ENCODE results near the gene RNF112.

Gene RNF112

DNA sequence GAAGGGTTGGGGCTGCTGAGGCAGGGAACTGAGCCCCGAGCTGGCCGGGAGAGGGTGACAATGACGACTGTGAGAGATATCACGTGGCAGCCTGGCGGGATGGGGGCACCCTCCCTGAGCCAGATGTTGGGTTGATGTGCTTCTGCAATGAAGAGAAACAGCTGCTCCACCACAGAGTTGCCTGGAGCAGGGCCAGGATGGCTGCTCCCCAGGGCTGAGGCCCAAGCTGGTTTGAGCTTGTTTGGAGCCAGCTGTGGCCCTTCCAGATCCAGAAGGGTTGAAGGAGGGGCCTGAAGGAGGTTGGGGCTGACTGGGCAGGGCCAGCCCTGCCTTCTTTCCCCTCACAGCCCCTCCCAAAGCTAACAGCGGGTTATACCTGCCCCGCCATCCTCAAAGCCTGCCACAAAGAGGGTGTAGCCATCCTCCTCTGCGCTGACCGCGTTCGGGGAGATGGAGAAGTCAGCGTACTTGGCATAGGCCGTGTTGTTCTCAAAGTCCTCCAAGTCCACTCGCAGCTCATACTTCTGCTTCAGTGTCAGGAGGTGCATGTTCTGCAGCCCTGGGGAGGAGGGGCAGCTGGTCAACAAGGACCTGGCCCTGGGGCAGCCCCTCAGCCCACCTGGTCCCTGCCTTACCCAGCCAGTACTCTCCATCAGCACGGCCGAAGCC, 26.2 kb upstream of the RNF112 start (continued):
- TF ChIP-seq PRDM2 (tag by site-specific recombination; IDR thresholded peaks at IDR 0.05; ENCODE audit: borderline replicate concordance) (no peak), ZIC2 (tag by site-specific recombination; IDR thresholded peaks at IDR 0.05) (peak; percentile 59; the same call in 1 of the 2 replicates), PRDM4 (tag by site-specific recombination; IDR thresholded peaks at IDR 0.05) (no peak), GLI4 (tag by site-specific recombination; IDR thresholded peaks at IDR 0.05) (no peak), ZBTB44 (tag by site-specific recombination; IDR thresholded peaks at IDR 0.05) (no peak), ZFHX2 (tag by site-specific recombination; conservative IDR thresholded peaks at IDR 0.05) (no peak), ZNF121 (tag by site-specific recombination; IDR thresholded peaks at IDR 0.05) (no peak), ZBTB8A (tag by site-specific recombination; IDR thresholded peaks at IDR 0.05) (peak; percentile 45; the same call in 1 of the 2 replicates), ZNF292 (tag by site-specific recombination; IDR thresholded peaks at IDR 0.05; ENCODE audit: borderline replicate concordance, low read depth) (no peak)
- TF ChIP-seq, protein P1, sequence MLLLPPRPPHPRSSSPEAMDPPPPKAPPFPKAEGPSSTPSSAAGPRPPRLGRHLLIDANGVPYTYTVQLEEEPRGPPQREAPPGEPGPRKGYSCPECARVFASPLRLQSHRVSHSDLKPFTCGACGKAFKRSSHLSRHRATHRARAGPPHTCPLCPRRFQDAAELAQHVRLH (tag by site-specific recombination; IDR thresholded peaks at IDR 0.05) = no peak
- TF ChIP-seq, protein P2, sequence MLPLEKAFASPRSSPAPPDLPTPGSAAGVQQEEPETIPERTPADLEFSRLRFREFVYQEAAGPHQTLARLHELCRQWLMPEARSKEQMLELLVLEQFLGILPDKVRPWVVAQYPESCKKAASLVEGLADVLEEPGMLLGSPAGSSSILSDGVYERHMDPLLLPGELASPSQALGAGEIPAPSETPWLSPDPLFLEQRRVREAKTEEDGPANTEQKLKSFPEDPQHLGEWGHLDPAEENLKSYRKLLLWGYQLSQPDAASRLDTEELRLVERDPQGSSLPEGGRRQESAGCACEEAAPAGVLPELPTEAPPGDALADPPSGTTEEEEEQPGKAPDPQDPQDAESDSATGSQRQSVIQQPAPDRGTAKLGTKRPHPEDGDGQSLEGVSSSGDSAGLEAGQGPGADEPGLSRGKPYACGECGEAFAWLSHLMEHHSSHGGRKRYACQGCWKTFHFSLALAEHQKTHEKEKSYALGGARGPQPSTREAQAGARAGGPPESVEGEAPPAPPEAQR (tag by site-specific recombination; IDR thresholded peaks at IDR 0.05) = no peak

DNA sequence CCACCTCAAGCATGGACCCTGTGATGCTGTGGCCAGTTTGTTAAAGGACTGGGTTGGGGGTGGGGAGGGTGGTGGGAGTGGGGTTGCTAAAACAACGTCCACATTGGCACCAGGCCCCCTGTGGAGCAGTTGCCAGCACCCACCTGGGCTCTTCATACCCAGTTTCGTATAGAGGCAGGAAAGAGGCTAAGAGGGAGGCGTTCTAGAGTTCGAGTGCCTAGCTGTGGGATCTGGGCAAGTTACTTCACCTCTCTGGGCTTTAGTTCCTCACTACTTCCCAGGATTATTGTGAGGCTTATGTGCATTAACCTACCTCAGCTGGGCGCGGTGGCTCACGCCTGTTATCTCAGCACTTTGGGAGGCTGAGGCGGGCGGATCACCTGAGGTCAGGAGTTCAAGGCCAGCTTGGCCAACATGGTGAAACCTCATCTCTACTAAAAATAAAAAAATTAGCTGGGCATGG, 25.5 kb upstream of the RNF112 start:
- CTCF ChIA-PET = interaction anchor here (1.2 kb wide), 1 partner anchor 62 kb away, joined by 3 read pairs; no protein-coding TSS in a partner anchor
- peaks cover 12 to 49% of the 10 kb centered on the region in 2 experiments for H3K36me3 ChIP-seq (ENCODE audit: control insufficient read depth in 2 of 2, insufficient read depth in 1 of 2, low read length in 2 of 2)
- TF ChIP-seq SETDB1 (IDR thresholded peaks at IDR 0.05; ENCODE audit: insufficient read length, low read length) (no peak), MEIS1 (CRISPR knock-in tag; IDR thresholded peaks at IDR 0.05; ENCODE audit: borderline replicate concordance) (no peak), ZFP37 (tag by site-specific recombination; IDR thresholded peaks at IDR 0.05) (no peak), KLF1 (tag by site-specific recombination; IDR thresholded peaks at IDR 0.05) (peak; percentile 90; the same call in 1 of the 2 replicates)
- TF ChIP-seq, protein P3, sequence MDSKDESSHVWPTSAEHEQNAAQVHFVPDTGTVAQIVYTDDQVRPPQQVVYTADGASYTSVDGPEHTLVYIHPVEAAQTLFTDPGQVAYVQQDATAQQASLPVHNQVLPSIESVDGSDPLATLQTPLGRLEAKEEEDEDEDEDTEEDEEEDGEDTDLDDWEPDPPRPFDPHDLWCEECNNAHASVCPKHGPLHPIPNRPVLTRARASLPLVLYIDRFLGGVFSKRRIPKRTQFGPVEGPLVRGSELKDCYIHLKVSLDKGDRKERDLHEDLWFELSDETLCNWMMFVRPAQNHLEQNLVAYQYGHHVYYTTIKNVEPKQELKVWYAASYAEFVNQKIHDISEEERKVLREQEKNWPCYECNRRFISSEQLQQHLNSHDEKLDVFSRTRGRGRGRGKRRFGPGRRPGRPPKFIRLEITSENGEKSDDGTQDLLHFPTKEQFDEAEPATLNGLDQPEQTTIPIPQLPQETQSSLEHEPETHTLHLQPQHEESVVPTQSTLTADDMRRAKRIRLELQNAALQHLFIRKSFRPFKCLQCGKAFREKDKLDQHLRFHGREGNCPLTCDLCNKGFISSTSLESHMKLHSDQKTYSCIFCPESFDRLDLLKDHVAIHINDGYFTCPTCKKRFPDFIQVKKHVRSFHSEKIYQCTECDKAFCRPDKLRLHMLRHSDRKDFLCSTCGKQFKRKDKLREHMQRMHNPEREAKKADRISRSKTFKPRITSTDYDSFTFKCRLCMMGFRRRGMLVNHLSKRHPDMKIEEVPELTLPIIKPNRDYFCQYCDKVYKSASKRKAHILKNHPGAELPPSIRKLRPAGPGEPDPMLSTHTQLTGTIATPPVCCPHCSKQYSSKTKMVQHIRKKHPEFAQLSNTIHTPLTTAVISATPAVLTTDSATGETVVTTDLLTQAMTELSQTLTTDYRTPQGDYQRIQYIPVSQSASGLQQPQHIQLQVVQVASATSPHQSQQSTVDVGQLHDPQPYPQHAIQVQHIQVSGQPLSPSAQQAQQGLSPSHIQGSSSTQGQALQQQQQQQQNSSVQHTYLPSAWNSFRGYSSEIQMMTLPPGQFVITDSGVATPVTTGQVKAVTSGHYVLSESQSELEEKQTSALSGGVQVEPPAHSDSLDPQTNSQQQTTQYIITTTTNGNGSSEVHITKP (tag by site-specific recombination; IDR thresholded peaks at IDR 0.05) = no peak
- H3K4me1 ChIP-seq (ENCODE audit: control insufficient read depth, insufficient read depth, low read length) = peaks cover 17% of the 10 kb centered on the region
- H3K27ac ChIP-seq (ENCODE audit: extremely low read depth, low read depth, low read length) = no peak overlapping the region
- H3K4me3 ChIP-seq (ENCODE audit: low read depth, low read length) = no peak overlapping the region
- no peaks in the 10 kb centered on the region for H3K9me3 ChIP-seq (ENCODE audit: control insufficient read depth, insufficient read depth, low read depth, low read length)
- POLR2A ChIA-PET = interaction anchor here (1.5 to 5.6 kb wide), 3 partner anchors 7 to 19 kb away, joined by 3 to 57 read pairs (median 4); partner anchors contain the start of gene MAPK7

All from HEK293 (cell line).